SIG-M5 treated with dmso at 0.1 percent for 504 hours (cell line): ENCODE data around the gene PJA2.

Experiments used
- DNase-seq: peaks from one replicate; lab custom pipeline; 2025; ENCODE audit not compliant: unreplicated experiment; lab: John Stamatoyannopoulos, UW

PJA2 gene

DNA sequence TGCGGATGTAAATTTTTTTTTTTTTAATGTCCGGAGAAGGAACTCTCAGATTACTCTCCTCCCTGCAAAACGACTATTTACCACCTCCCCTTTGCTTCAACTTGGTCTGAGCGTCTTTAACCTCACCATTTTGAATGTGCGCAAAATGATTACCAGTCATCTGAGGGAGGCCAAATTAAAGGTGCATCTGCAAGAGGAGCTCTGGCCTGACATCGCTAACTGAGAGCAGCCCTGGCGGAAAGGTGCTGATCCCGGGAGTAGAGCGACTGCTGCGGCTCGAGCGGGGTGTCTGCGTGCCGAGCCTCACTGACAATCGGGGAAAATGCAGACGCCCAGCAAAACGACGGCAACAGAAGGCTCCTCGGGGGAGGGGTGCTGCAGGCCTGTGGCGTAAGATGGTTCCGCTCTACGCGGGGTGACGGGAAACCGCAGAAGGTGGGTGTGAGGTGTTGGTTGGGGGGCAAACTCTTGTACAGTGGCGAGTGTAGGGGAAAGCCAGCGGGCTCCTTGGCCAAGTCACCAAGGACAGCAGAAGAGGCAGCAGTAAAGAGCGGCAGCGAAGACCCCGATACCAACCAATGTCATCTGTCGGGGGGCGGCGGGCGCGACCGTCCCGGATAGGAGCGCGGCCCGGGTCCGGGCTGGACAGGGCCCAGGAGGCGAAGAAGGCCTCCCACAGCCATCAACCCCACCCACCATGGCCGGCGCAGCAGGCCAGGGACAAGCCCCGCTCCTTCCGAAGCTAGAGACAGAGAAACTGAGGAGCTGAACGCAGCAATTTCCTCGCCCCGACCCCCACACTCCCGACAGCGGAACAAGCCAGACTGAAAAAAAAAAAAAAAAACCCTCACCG, 557 bp downstream of the PJA2 start:
- DNase-seq, result peak; percentile 85

DNA sequence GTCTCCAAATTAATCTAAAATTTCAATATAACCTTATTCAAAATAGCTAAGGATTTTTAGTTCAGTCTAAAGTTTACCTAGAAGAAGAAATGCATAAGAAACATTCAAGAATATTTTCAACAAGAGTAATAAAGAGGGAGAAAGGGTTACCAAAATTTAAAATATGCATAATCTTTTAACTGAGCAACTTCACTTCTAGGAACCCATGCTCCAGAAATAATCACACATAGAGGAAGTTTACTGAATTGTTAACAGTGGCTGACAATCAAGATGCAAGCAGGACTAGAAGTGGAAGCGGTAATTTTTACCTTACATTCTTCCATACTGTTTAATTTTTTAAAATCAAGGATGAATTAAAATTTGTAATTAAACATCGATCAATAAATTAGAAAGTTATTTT, 1.9 kb downstream of the PJA2 start:
- peak; percentile 74 for DNase-seq

GRCh38 chr5:109406719-109407118, 3.1 kb downstream of the PJA2 start:
- DNase-seq, result no peak

DNA sequence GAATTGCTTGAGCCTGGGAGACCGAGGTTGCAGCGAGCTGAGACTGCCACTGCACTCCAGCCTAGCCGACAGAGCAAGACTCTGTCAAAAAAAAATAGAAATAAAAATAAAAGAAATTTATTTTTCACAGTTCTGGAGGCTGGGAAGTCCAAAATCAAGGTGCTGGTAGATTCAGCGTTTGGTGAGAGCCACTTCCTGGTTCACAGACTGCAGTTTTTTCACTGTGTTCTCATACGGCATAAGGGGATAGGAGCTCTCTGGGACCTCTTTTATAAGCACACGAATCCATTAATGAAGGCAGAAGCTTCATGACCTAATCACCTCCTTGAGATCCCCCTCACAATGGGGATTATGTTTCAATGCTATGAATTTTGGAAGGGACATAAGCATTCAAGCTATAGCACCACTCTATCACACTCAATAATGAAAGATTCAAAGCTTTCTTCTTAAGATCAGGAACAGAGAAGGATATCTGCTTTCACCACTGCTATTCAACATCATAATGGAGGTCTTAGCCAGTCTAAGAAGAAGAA, 5.3 kb downstream of the PJA2 start:
- no peak for DNase-seq

- DNase-seq, result no peak
Measured at GRCh38 chr5:109403469-109403868, 6.3 kb downstream of the PJA2 start.

DNA sequence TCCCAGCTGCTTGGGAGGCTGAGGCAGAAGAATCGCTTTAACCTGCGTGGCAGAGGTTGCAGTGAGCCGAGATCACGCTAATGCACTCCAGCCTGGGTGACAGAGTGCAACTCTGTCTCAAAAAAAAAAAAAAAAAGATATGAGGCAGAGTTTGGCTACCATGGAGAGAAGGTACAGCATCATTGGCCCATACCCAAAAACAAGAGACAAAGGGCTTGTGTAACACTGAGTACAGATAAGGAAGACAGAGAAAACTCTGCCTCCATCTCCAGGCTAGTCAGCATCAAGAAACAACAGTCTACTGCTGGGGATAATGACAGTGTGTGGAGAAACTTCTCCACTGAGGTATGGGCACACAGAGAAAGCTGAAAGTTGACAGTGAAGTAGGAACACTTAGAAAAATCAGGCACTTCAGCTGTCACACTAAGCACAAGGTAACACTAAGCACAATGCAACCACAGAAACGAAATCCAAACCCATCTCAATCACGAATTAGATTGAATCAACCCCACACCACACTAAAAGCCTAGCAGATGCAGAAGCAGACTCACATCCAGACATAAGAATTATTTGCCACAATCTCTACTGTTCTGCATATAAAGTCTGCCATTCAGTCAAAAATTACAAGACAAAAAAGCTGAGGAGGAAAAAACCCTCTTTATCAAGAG, 10.5 kb downstream of the PJA2 start:
- no peak for DNase-seq

DNA sequence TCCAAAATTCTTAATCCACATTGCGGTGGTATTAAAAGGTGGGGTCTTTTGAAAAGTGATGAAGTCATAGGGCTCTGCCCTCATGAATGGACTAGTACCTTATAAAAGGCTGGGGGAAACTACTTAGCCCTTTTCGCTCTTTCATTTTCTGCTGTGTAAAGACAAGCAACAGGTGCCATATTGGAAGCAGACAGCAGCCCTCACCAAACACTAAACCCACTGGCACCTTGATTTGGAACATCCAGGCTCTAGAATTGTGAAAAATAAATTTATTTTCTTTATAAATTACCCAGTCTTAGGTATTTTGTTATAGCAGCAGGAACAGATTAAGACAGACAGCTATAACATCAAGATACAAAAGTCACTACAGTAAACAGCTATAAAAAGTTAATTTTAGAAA, 12.8 kb downstream of the PJA2 start:
- no peak for DNase-seq

DNA sequence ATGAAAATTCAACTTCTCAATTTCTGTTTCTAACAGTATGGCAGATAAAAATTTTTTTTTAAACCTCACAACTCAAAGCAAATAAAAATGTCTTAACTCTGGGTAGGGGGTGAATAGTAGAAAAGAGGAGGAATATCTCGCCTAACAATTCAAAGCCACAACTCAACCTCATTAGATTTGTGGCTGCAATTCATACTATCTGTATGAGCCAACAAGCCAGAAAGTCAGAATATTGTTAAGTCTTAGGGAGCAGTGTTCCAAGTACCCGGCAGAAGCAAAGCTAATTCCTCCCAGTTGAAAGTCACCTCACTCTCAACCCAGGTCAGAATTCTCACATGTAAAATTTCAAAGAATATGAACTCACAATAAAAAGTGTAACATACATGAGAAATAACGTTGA, 15.0 kb downstream of the PJA2 start:
- no peak for DNase-seq

DNA sequence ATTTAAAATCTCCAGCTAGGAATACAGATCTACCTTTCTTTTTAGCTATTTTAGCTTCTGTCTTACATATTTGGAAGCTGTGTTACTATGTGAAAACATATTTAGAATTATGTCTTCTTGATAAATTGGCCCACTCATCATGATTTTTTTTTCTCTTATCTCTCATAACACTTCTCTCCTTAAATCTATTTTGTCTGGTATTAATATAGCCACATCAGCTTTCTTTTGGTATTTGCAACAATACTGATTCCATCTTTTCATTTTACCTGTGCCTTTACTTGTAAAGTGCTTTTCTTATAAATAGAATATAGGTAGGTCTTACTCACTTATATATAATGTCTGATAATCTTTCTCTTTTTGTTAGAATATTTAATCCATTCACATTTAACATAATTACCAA, 19.6 kb downstream of the PJA2 start:
- no peak for DNase-seq

- no peak for DNase-seq
Measured at GRCh38 chr5:109388407-109388806, 21.4 kb downstream of the PJA2 start.

DNA sequence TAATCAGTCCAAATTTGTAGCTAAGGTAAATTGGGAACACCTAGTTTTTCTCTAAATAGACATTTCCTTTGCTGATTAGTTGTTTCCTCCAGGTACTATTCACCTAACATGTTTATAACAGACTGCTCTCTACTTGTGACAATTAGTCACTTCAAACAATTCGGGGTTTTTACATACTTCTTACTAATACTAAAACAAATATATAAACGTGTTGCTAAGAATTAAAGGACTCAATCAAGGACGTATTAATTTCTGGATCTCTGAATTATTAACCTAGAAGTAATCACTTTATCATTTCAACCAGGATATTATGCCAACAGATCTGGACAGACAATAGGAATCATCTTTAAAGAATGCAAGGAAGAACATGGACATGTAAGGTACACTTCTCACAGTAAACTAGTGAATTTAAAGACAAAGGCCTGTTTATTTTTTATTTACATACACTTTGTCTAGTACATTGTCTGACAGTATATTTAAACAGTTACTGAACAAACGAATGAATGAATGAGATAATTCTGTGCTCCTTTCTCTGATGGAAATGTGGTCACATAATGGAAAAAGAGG, 22.3 kb downstream of the PJA2 start:
- DNase-seq, result no peak

GRCh38 chr5:109378095-109378494, 31.7 kb downstream of the PJA2 start:
- no peak for DNase-seq

DNA sequence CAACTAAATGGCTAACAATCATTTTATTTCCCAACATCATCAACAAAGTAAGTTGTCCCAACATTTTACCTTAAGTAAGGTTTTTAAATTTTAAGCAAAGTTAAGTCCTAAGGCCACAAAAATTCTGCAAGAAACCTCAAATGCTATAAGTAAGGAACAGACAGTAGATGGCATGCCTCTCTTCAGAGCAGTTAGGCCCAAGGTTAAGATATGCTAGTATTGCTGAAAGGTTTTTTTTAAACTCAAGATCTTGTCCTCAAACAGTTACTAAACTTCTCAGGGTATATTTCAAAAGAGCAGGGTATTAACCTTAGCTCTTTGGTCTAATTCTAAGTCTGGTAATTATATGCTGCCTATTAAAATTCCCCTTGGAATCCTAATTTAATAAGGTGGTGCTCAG, 35.1 kb downstream of the PJA2 start:
- DNase-seq, result no peak

DNA sequence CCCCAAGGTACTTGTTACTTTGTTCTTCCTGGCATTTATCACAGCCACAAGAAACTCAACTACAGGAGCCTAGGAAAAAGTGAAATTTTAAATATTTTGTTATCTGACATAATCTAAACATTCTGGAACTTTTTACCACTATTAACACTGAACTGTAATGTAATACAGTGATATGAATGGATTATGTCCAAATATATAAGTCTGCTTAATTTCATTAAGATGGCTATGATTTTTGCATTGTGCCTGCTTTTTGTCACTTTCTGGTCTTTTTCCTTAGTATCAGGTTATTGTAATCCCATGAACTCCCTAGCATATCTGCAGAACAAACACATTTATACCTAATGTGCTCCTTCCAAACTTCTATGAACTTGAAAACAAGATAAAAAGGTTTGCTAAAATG, 35.8 kb downstream of the PJA2 start:
- no peak for DNase-seq

- no peak for DNase-seq
Measured at GRCh38 chr5:109370343-109370742, 39.4 kb downstream of the PJA2 start.

- DNase-seq, result no peak
Measured at GRCh38 chr5:109365653-109366052, 44.1 kb downstream of the PJA2 start.

DNA sequence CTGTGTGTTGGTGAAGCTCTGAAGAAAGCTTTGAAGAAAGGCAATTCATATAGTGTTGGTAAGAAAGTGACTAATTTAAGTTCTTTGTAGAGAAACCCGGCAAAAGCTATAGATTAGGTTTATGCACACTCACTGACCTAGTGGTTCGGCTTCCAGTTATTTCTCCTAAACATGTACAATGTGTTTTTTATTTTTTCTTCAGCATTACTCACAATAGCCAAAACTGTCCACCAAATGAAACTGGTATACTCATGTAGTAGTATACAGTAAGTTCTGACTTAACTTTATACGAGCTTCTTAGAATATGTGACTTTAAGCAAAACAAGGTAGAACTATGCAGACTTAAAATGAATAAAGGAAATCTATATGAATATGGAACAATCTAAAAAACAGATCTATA, 44.8 kb downstream of the PJA2 start:
- no peak for DNase-seq

DNA sequence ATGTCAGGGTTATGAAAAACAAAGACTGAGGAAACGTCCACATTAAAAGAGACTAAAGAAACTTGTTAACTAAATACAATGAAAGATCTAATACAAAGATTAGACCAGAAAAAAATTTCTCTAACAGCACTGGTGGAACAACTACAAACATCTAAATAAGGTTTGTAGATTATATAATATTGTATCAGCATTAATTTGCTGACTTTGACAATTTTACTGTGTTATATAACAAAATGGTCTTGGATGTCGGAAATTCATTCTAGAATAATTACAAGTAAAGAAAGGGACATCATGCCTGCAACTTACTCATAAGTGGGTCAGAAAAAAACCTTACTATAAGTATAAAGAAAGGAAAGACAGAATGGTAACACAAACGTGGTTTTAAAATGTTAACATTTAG, 50.1 kb downstream of the PJA2 start:
- no peak for DNase-seq

- DNase-seq, result no peak
Measured at GRCh38 chr5:109357807-109358206, 52.0 kb downstream of the PJA2 start.

GRCh38 chr5:109354761-109355160, 55.0 kb downstream of the PJA2 start:
- no peak for DNase-seq

GRCh38 chr5:109351988-109352864, 57.5 kb downstream of the PJA2 start:
- DNase-seq, result no peak
